ENCODE data around the gene DAGLA.

The DAGLA gene

DNA sequence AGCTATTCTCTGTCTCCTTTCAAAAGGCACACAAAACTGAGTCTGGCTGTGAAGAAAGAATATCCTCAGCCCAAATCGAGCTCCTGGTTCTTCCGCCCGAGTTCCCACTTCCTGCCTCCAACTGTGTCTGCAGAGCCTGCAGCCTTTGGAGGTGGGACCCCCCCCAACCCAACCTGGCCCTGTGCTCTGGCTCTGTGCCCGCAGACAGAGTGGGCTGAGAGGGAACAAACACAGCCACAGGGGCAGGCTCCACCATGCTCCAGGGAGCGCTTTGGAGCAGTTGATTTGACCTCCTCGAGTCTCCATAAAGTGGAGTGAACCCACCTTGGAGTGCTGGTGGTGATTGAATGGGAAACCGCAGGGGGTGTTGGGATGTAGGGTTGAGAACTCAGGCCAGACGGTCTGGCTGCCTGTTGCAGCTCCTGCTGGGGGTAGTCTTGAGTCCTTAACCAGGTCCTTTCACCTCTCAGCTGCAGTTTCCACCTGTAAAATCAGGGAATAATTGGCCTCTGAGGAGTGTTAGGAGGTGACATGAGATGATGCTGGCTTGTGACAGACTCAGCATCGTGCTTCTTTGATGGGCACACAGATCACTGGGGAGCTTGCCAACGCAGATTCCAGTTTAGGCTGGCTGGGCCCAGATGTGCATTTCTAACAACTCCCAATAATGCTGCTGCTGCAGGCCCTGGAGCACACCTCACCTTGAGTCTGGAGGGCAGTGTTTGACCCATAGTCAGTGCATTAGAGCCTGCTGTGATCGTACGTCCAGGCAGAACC is 11.4 kb downstream of the DAGLA start:
- DNase-seq: no peak

GRCh38 chr11:61693922-61694601 is 13.9 kb downstream of the DAGLA start:
- peak; percentile 19 for DNase-seq

DNA sequence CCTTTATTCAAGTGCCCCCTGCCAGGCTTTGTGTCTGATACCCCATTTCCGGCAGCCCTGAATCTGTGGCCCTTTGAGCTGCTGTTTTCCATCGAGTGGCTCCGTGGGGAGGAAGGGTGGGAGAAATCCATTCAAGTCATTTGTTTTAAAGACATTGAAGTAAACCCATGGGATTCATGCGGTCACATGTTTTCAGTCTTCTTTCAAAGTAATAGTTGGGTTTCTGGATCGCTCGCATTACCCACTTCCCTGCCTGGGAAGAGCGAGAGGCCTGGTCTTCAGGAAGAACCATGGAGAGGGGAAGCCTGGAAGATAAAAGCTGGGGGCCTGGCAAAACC is 14.4 kb downstream of the DAGLA start:
- no peak for DNase-seq

GRCh38 chr11:61694946-61695706 is 14.9 kb downstream of the DAGLA start:
- no peak for DNase-seq

GRCh38 chr11:61695917-61696316 is 15.7 kb downstream of the DAGLA start:
- DNase-seq: no peak

DNA sequence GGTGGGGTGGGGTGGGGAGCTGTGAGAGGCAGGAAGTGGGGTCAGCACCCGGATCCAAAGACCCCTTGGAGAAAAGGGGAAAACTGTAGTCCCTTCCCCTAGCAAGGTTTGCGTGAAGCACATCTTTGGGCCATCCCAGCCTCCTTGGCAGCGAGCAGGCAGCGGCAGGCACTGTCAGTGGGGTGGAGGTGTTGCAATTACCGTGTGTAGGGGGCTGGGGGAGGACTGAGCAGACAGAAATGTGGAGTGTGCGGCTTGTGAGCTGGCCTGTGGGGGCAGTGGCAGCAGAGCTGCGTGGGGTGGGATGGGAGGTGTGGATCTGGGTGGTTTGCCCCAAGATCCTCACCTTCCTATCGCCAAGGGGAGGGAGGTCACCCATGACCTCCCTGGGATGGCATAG is 16.4 kb downstream of the DAGLA start:
- DNase-seq: no peak

- DNase-seq: no peak
These were observed 16.9 kb downstream of the DAGLA start for GRCh38 chr11:61697078-61697502.

GRCh38 chr11:61697764-61698163 is 17.6 kb downstream of the DAGLA start:
- no peak for DNase-seq

GRCh38 chr11:61698173-61698948 is 18.2 kb downstream of the DAGLA start:
- DNase-seq: no peak

- no peak for DNase-seq
These were observed 19.6 kb downstream of the DAGLA start for GRCh38 chr11:61699737-61700160.

GRCh38 chr11:61700212-61700611 is 20.0 kb downstream of the DAGLA start:
- DNase-seq: peak; percentile 58

DNA sequence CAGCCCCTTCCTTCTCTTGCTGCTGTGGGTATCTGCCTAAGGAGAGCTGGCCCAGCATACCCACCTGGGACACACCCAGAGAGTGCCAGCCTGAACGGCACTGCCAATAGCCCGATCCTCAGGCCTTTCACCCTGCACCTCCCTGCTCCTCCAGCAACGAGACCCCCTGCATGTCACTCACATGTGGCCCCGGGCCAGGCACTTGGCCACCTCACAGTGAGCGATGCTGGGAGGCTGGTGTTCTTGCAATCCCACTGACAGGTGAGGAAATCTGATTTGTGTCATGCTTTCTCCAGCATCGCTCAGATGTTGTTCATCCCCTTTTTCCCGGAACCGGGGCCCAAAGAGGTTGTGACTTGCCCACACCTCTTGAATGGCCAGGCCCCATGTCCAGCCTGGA is 20.5 kb downstream of the DAGLA start:
- no peak for DNase-seq

- no peak for DNase-seq
These were observed 21.2 kb downstream of the DAGLA start for GRCh38 chr11:61701242-61701886.

DNA sequence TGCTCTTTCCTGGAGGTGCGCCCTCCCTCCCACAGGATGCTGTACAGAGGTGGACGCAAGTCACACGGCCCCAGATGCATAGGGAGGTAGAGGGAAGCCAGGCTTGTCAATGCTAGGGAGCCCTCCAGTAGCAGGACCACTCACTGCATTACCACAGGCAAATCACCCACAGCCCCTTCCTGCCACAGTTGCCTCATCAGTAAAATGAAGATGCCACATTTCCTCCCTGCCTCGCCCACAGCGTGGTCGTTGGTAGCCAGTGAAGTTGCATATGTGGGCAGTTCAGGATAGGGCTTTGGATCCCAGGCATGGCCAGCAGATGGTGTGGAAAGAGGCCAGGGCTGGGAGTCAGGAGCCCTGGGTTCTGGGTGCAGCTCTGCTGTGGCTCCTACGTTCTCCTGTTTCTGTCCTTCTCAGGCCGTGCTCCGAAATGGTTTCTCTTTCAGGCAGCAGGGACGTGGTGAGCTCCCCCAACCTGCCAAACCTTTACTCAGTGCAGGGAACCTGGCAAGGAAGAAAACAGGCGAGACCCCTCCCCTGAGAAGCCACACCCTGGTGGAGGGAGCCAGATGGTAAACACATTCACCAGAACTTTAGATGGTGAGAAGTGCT is 22.6 kb downstream of the DAGLA start:
- no peak for DNase-seq

GRCh38 chr11:61704838-61705237 is 24.6 kb downstream of the DAGLA start:
- DNase-seq: no peak

DNA sequence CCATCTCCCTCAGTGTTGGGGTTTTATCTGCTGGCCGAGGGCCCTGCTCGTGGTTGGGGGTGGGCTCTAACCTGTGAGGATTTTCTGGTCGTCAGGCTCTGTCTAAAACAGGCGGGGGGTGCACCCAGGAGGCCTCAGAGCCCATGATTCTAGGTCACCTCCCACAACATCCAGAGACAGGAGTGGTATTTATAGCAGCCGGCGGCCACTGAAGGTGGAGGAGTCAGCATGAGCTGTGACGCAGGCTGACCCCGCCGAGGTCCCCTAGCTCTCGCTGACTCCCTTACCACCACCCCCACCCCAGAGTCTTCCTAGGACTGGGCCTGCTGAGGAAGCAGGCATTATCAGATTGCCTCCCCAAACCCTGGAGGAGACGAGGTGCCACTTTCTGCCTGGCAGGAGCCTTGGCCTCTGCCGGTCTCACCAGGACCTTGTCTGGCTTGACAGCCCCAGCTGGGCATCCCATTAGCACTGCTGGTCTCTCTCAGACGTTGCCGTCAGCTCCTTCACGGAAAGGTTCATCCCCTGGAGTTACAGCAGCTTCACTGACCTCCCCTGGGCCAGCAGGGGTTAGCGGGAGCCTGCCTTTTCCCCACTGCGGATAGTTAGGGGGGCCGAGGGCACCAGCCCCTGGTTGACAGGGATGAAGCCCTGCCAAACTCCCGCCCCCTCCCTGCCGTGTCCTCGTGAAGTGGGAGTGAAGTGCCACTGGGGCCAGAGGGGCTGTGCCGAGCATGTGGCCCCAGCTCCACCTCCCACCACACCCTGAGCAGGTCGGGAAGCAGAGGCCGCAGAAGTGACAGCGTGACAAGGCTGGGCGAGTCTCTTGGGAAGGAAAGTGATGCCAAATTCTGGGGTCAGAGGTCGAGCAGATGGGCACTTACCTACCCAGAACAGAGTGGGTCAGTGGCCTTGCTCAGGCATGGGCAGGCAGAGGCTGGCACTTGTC is 26.5 kb downstream of the DAGLA start:
- no peak for DNase-seq

- DNase-seq: no peak
These were observed 27.4 kb downstream of the DAGLA start for GRCh38 chr11:61707574-61707973.

DNA sequence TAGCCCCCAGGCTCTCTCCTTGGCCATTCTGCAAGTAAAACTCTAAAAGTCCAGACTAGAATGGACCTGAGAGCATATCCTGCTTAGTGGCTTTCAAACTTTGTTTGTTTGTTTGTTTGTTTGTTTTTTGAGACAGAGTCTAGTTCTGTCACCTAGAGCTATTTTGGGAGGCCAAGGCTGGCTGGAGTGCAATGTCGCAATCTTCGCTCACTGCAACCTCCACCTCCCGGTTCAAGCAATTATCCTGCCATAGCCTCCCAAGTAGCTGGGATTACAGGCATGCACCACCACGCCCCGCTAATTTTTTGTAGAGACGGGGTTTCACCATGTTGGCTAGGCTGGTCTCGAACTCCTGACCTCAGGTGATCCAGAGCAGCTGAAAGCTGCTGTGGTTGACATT is 28.9 kb downstream of the DAGLA start:
- DNase-seq: no peak

- DNase-seq: no peak
These were observed 29.4 kb downstream of the DAGLA start for GRCh38 chr11:61709572-61709971.

GRCh38 chr11:61710019-61710418 is 29.8 kb downstream of the DAGLA start:
- no peak for DNase-seq

GRCh38 chr11:61711037-61711436 is 30.8 kb downstream of the DAGLA start:
- no peak for DNase-seq
